Central memory CD8-positive, alpha-beta T cell (primary cell): ENCODE results near the gene RPL5.

Experiments used
- ATAC-seq: fragments of 150-1000 bp; cut with Tn5 transposase; replicated peaks from 2 replicates; pipeline ENCODE4 v1.10.0; 2022; ENCODE audit warnings: mild to moderate bottlenecking, moderate FRiP score, moderate number of reproducible peaks; ENCODE audit not compliant: poor library complexity, severe bottlenecking; ENCODE audit errors: extremely low read depth
- DNase-seq, 2 donors: peaks; one replicate each; pipeline ENCODE4 v3.0.0; 2021; ENCODE audit warnings: low spot score in 2 of 2
- H3K27ac Mint-ChIP-seq: one replicate; pipeline ENCODE4 v1.8.0; 2022; ENCODE audit warnings: low read depth, mild to moderate bottlenecking, moderate library complexity, mixed read lengths
- H3K27me3 Mint-ChIP-seq: one replicate; pipeline ENCODE4 v1.8.0; 2022; ENCODE audit warnings: mixed read lengths
- H3K36me3 Mint-ChIP-seq: one replicate; pipeline ENCODE4 v1.8.0; 2022; ENCODE audit warnings: mild to moderate bottlenecking, moderate library complexity, mixed read lengths; ENCODE audit not compliant: insufficient read depth
- H3K4me1 Mint-ChIP-seq: one replicate; pipeline ENCODE4 v1.8.0; 2022; ENCODE audit warnings: mixed read lengths
- H3K4me3 Mint-ChIP-seq: one replicate; pipeline ENCODE4 v1.8.0; 2022; ENCODE audit warnings: mild to moderate bottlenecking, moderate library complexity, mixed read lengths
- H3K9me3 Mint-ChIP-seq: one replicate; pipeline ENCODE4 v1.8.0; 2022; ENCODE audit warnings: mixed read lengths

Gene RPL5

DNA sequence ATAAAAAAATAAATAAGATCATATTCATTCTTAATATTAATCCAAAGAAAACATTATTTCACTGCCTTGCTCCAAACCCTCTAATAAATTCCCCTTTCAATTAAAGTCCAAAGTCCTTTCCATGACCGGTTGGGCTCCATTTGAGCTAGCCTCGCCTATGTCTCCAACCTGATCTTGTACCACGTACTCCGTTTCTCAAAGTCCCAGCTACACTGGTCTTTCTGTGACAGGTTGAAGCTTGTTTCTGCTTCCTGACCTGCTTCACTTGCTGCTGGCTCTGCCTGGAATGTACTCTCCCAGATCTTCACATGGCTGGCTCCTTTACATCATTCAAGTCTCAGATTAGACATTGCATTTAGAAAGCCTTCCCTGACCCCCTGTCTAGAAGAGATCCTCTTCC is 16.4 kb downstream of the RPL5 start:
- ATAC-seq (no peak), DNase-seq (no peak)
- Mint-ChIP-seq H3K27me3 (no peaks in the 10 kb centered on the region), H3K4me1 (peaks cover 8% of the 10 kb centered on the region), H3K4me3 (no peak overlapping the region), H3K9me3 (no peaks in the 10 kb centered on the region), H3K27ac (peak overlapping the region; percentile 9), H3K36me3 (peaks cover 37% of the 10 kb centered on the region)

GRCh38 chr1:92850019-92850418 is 18.2 kb downstream of the RPL5 start:
- DNase-seq (no peak), ATAC-seq (no peak)
- Mint-ChIP-seq H3K27me3 (no peaks in the 10 kb centered on the region), H3K4me3 (no peak overlapping the region), H3K27ac (no peak overlapping the region), H3K9me3 (no peaks in the 10 kb centered on the region), H3K36me3 (peaks cover 22% of the 10 kb centered on the region), H3K4me1 (peaks cover 8% of the 10 kb centered on the region)

DNA sequence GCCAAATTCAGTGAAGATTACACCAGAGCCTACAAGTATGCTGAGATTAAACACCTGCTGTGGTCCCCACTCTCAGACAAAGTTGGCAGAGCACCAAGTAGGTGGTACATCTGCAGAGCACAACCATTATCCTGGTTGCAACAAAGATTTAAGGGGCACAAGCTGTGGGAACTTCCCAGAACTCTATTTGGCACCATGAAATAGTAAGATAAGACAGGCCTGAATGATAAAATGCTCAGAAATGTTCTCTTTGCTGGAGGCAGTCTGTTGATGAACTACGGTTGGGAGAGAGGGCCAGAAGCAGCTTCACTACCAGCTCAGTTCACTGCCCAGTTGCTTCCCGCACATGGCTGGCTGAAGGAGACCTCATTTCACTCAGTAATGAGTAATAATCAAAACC is 19.9 kb downstream of the RPL5 start:
- Mint-ChIP-seq H3K4me3 (no peak overlapping the region), H3K27ac (no peak overlapping the region), H3K27me3 (no peaks in the 10 kb centered on the region), H3K4me1 (peaks cover 8% of the 10 kb centered on the region), H3K9me3 (no peaks in the 10 kb centered on the region), H3K36me3 (peaks cover 12% of the 10 kb centered on the region)
- no peak for ATAC-seq
- no peak for DNase-seq

- no peaks in the 10 kb centered on the region for H3K27me3 Mint-ChIP-seq
- no peak overlapping the region for H3K4me3 Mint-ChIP-seq
- H3K9me3 Mint-ChIP-seq, result no peaks in the 10 kb centered on the region
- ATAC-seq, result no peak
- peaks cover 6% of the 10 kb centered on the region for H3K4me1 Mint-ChIP-seq
- H3K27ac Mint-ChIP-seq, result no peak overlapping the region
- peaks cover 11% of the 10 kb centered on the region for H3K36me3 Mint-ChIP-seq
- no peak for DNase-seq
Measured at GRCh38 chr1:92853299-92853698, 21.5 kb downstream of the RPL5 start.

DNA sequence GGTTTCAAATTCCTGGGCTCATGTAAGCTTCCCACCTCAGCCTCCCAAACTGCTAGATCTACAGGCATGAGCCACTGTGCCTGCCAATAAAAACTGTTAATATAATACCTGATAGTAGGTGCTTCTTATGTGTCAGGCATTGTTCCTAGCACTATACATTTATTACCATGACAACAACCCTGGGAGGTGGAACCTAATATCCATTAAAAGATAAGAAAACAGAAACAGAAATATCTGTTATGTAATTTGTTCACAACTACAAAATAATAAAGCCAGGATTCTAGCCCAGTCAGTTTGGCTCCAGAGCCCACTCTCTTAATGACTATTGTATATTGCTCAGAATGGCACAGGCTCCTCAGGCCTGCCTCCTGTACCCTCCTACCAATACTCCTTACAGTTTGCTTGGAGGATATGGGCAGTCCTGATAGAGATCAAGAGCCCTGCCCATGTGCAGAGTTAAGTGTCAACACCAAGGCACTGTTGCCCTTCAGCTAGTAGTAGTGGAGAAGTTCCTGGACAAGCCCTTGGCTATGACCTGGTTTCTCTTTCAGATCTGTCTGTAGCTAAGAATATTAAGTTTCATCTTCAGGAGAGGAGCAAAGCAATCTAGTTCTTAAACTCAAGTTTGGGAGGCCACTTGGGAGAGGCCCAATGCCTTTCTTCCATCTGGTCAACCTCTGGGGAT is 22.4 kb downstream of the RPL5 start:
- Mint-ChIP-seq H3K9me3 (no peaks in the 10 kb centered on the region), H3K4me3 (no peak overlapping the region), H3K27ac (no peak overlapping the region), H3K36me3 (peaks cover 9% of the 10 kb centered on the region), H3K4me1 (peaks cover 8% of the 10 kb centered on the region), H3K27me3 (no peaks in the 10 kb centered on the region)
- no peak for ATAC-seq
- DNase-seq, result no peak

GRCh38 chr1:92855236-92855635 is 23.4 kb downstream of the RPL5 start:
- Mint-ChIP-seq H3K4me3 (no peak overlapping the region), H3K27me3 (no peaks in the 10 kb centered on the region), H3K4me1 (peaks cover 11% of the 10 kb centered on the region), H3K9me3 (no peaks in the 10 kb centered on the region), H3K27ac (no peak overlapping the region), H3K36me3 (peaks cover 3% of the 10 kb centered on the region)
- DNase-seq (no peak), ATAC-seq (no peak)

- peaks cover 2% of the 10 kb centered on the region for H3K36me3 Mint-ChIP-seq
- no peak overlapping the region for H3K4me3 Mint-ChIP-seq
- H3K27me3 Mint-ChIP-seq, result no peaks in the 10 kb centered on the region
- no peak for DNase-seq
- no peak overlapping the region for H3K27ac Mint-ChIP-seq
- no peaks in the 10 kb centered on the region for H3K9me3 Mint-ChIP-seq
- H3K4me1 Mint-ChIP-seq, result peaks cover 7% of the 10 kb centered on the region
- ATAC-seq, result no peak
Measured at GRCh38 chr1:92857817-92858216, 26.0 kb downstream of the RPL5 start.

DNA sequence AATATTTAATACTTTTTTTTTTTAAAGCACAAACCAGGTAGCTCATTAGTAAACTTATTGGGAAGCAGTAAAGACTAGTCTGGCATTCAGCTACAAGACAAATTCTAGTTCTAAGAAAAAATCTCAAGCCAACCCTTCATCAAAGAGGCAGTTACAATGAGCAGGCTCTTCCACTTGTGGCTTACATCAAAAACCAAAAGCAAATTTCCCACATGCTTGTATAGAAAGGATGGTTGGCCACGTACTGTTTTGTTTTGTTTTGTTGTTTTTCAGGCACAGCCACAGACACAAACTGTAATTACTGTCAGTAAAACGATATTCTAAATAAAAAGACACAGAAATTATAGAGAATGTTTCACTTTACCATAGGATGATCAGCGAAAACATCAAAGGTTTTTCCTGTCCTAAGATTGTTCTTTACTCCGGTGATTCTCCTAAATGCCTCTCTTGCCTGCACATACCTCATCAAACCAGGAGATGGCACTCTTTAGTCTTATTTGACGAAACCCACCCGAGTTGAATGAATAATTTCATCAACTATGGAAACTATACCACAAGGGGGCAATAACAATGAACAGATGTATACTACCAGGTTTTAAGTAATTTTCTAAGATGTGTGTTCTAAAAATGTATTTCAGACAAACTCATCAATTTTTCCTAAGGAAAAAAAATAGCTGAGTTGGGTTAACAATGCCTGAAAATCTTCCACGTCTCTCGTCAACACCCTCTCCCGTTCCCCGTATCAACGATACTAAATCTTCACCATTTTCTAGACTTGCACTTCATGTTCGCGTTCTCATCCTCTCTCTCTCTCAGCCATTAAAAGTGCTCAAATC is 26.9 kb downstream of the RPL5 start:
- Mint-ChIP-seq H3K27me3 (no peaks in the 10 kb centered on the region), H3K27ac (peak overlapping the region; percentile 2), H3K9me3 (no peaks in the 10 kb centered on the region), H3K36me3 (peaks cover 1% of the 10 kb centered on the region), H3K4me1 (peaks cover 7% of the 10 kb centered on the region), H3K4me3 (peak overlapping the region; percentile 5)
- ATAC-seq (peak; percentile 90), DNase-seq (peak in 1 of 2 donors; percentile 59)

GRCh38 chr1:92859400-92860039 is 27.7 kb downstream of the RPL5 start:
- Mint-ChIP-seq H3K36me3 (peaks cover 1% of the 10 kb centered on the region), H3K9me3 (no peaks in the 10 kb centered on the region), H3K4me1 (peaks cover 7% of the 10 kb centered on the region), H3K27me3 (no peaks in the 10 kb centered on the region), H3K4me3 (peak overlapping the region; percentile 5), H3K27ac (peak overlapping the region; percentile 2)
- ATAC-seq, result no peak
- DNase-seq, result no peak

DNA sequence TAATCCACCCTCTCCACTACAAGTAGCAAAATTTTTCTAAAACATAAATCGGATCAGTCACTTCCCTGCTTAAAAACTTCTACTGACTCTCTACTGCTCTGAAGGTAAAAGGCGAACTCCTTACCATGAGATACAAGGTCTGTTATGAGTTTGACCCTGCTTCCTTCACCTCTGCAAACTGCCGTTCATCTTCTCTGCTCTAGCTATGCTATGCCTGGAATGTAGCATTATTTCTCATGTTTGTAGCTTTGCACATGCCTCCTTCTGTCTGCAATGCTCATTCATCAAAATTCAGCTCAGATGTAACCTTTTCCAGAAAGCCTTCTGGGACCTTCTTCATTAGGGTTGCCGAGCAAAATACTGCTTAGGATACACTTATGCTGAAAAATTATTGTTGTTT is 30.8 kb downstream of the RPL5 start:
- Mint-ChIP-seq H3K36me3 (peaks cover 1% of the 10 kb centered on the region), H3K9me3 (no peaks in the 10 kb centered on the region), H3K4me3 (no peak overlapping the region), H3K27ac (peak overlapping the region; percentile 56), H3K27me3 (no peaks in the 10 kb centered on the region), H3K4me1 (peaks cover 7% of the 10 kb centered on the region)
- ATAC-seq (no peak), DNase-seq (no peak)

- H3K27me3 Mint-ChIP-seq, result no peaks in the 10 kb centered on the region
- no peak overlapping the region for H3K4me3 Mint-ChIP-seq
- H3K36me3 Mint-ChIP-seq, result peaks cover 1% of the 10 kb centered on the region
- H3K27ac Mint-ChIP-seq, result no peak overlapping the region
- no peak for DNase-seq
- no peak for ATAC-seq
- no peaks in the 10 kb centered on the region for H3K9me3 Mint-ChIP-seq
- peaks cover 4% of the 10 kb centered on the region for H3K4me1 Mint-ChIP-seq
Measured at GRCh38 chr1:92864131-92864530, 32.3 kb downstream of the RPL5 start.

- DNase-seq, result no peak
- Mint-ChIP-seq H3K4me3 (no peak overlapping the region), H3K27me3 (no peaks in the 10 kb centered on the region), H3K36me3 (no peaks in the 10 kb centered on the region), H3K4me1 (peaks cover 5% of the 10 kb centered on the region), H3K27ac (peak overlapping the region; percentile 70), H3K9me3 (no peaks in the 10 kb centered on the region)
- no peak for ATAC-seq
Measured at GRCh38 chr1:92870591-92870990, 38.8 kb downstream of the RPL5 start.

DNA sequence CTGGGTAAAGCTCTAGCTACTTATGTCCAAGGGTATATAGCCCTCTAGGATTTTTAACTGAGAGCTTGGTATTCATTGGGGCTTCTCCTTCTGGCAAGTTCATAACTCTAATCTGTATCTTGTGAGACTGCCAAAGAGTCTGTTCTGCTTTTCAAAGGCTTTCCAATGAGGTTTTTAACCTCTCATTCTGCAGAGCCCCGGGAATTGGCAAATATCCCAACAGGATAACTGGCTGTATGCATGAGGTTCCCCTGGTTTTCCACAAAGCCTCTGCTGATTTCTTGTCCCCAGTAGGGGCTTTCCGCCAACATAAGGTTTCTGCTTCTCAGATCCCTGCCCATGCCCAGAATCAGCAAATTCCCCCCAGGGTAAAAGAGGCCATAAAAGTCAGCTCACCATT is 40.9 kb downstream of the RPL5 start:
- no peak for ATAC-seq
- Mint-ChIP-seq H3K27ac (no peak overlapping the region), H3K9me3 (no peaks in the 10 kb centered on the region), H3K36me3 (no peaks in the 10 kb centered on the region), H3K4me1 (peaks cover 12% of the 10 kb centered on the region), H3K4me3 (no peak overlapping the region), H3K27me3 (no peaks in the 10 kb centered on the region)
- no peak for DNase-seq
